IPS-NIHi7 (cell line): ENCODE data around the gene ZNF687.
"Not testable (repeated sequence)": the region's sequence is repeated elsewhere in the genome, so short reads cannot be mapped to it uniquely, and the experiment has no call there.

Experiments used
- DNase-seq: peaks from one replicate; pipeline ENCODE4 v3.0.0; 2012; ENCODE audit warnings: mixed read lengths; ENCODE audit errors: extremely low spot score

The ZNF687 gene

GRCh38 chr1:151281969-151282882 is at the start of gene ZNF687:
Gene ZNF687, plus strand, starts transcription at chr1:151282299. Its CDS starts 3,993 bp downstream, at chr1:151286292.
- peak; percentile 99 for DNase-seq

- DNase-seq, result no peak
These were observed 46.9 kb upstream of the ZNF687 start for GRCh38 chr1:151235235-151235634.

GRCh38 chr1:151237678-151238466 is 44.2 kb upstream of the ZNF687 start:
- DNase-seq, result no peak

- DNase-seq, result no peak
These were observed 43.7 kb upstream of the ZNF687 start for GRCh38 chr1:151238467-151238739.

GRCh38 chr1:151242442-151242841 is 39.7 kb upstream of the ZNF687 start:
- no peak for DNase-seq

GRCh38 chr1:151243683-151244216 is 38.3 kb upstream of the ZNF687 start:
- DNase-seq, result no peak

- DNase-seq, result no peak
These were observed 35.3 kb upstream of the ZNF687 start for GRCh38 chr1:151246786-151247185.

GRCh38 chr1:151251656-151252470 is 30.2 kb upstream of the ZNF687 start:
- DNase-seq, result peak; percentile 72

GRCh38 chr1:151254217-151255213 is 27.6 kb upstream of the ZNF687 start, which contains the start of gene PSMD4:
Gene PSMD4, plus strand, starts transcription at chr1:151254734. Its CDS starts 49 bp downstream, at chr1:151254783.
- peak; percentile 99 for DNase-seq

GRCh38 chr1:151255381-151255780 is 26.7 kb upstream of the ZNF687 start:
- no peak for DNase-seq

GRCh38 chr1:151259351-151259750 is 22.7 kb upstream of the ZNF687 start:
- no peak for DNase-seq

- no peak for DNase-seq
These were observed 16.5 kb upstream of the ZNF687 start for GRCh38 chr1:151265446-151266236.

GRCh38 chr1:151266315-151266714 is 15.8 kb upstream of the ZNF687 start:
- DNase-seq, result no peak

GRCh38 chr1:151266821-151267220 is 15.3 kb upstream of the ZNF687 start:
- no peak for DNase-seq

GRCh38 chr1:151267760-151268159 is 14.3 kb upstream of the ZNF687 start:
- DNase-seq, result no peak

GRCh38 chr1:151273924-151274466 is 8.1 kb upstream of the ZNF687 start:
- no peak for DNase-seq

- not testable (repeated sequence) for DNase-seq
These were observed 6.8 kb upstream of the ZNF687 start for GRCh38 chr1:151275341-151275740.

- DNase-seq, result no peak
These were observed 4.8 kb upstream of the ZNF687 start for GRCh38 chr1:151277249-151277648.
